T47D (cell line): ENCODE results near the gene LCE2C.
"Not testable (repeated sequence)": the region's sequence is repeated elsewhere in the genome, so short reads cannot be mapped to it uniquely, and the experiment has no call there.

Experiments
- DNase-seq, 2 experiments: peaks; one replicate each; pipeline versions ENCODE4 v3.0.0 to v3.0.0-alpha.2; 2011 to 2012; ENCODE audit warnings: low read depth in 1 of 2, low spot score in 1 of 2
- JUND ChIP-seq: IDR thresholded peaks from 2 replicates; pipeline ENCODE4 v1.6.1; 2012; ENCODE audit warnings: low read depth
- in situ Hi-C: cut with HindIII; loops from 2 replicates; pipeline ENCODE4 v1.10.0; 2016; ENCODE audit warnings: low sequenced_read_pairs, low pct_unique_long_range_greater_than_20kb

LCE2C gene

DNA sequence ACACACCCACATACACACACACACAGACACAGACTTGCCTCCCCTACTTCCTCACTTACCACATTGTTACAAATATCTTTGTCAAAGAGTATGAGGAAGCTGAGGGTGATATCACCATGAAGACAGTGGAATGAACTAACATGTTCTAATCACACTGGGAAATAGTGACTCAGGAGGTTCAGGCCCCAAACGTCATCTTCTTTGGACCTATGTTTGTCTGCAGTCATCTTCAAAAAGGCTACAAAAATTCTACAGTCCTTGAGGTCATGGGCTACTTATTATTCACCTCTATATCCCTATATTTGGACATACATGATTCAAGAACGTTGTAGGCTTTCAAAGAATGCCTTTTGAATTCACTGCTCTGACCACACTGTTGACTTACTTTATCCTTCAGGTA lies 2.1 kb upstream of the LCE2C start:
- in situ Hi-C loops, result no loop called here
- no peak for TF ChIP-seq JUND
- DNase-seq, result peak in 1 of 2 experiments; percentile 16

DNA sequence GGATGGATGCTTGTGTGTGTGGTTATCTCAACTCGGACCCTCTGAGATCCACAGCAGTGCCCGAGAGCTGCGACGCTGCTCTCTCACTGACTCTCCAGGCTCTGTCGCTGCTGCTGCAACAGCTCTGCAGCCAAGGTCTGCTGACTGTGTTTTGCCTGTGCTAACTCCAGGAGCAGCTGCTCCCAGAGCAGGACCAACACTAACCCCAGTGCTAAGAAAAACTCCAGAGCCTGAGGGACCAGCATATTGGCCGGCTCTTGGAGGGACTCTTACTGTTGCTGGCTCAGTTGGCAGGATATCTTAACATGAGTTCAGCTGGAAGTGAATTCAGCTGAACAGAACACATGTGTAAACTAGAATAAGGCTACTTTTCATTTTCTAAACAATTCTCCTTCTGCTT lies 4.4 kb downstream of the LCE2C start:
- no peak for TF ChIP-seq JUND
- DNase-seq, result no peak
- in situ Hi-C loops, result no loop called here

GRCh38 chr1:152681616-152682015 lies 6.5 kb downstream of the LCE2C start:
- no peak for DNase-seq
- in situ Hi-C loops, result no loop called here
- no peak for TF ChIP-seq JUND

DNA sequence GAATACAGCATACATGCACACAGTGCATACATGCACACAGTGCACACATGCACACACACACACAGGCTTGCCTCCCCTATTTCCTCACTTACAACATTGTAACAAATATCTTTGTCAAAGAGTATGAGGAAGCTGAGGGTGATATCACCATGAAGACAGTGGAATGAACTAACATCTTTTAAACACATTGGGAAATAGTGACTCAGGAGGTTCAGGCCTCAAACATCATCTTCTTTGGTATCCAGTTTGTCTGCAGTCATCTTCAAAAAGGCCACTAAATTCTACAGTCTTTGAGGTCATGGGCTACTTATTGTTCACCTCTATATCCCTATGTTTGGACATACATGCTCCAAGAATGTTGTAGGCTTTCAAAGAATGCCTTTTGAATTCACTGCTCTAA lies 8.8 kb downstream of the LCE2C start:
- TF ChIP-seq JUND, result no peak
- in situ Hi-C loops, result no loop called here

DNA sequence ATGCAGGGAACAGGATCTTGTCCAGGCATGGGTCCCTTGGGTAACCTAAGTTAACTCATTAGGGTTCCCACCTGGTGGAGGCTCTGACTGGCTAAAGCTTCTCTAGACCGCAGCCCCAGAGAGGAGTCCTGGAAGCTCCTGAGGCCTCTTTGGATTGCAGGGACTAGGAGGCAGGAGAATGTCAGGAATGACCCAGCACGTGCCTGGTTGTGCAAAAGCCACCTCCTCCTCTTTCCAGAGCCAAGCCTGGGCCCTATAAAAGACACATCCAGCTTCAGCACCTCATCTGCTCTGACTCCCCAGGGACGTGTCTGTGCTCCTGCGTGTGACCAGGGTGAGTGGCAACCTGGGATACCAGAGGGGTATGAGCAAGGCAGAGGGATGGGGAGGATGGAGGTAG lies 10.7 kb downstream of the LCE2C start, which contains the start of gene LCE2B:
Gene LCE2B, plus strand, starts transcription at position 301 of the 400 bp plus-strand sequence. CDS start 721 bp downstream, outside the sequence.
- in situ Hi-C loops, DNase-seq: not testable (repeated sequence)

More for the DNA sequence above, 8.8 kb downstream of the LCE2C start:
- no peak for DNase-seq

DNA sequence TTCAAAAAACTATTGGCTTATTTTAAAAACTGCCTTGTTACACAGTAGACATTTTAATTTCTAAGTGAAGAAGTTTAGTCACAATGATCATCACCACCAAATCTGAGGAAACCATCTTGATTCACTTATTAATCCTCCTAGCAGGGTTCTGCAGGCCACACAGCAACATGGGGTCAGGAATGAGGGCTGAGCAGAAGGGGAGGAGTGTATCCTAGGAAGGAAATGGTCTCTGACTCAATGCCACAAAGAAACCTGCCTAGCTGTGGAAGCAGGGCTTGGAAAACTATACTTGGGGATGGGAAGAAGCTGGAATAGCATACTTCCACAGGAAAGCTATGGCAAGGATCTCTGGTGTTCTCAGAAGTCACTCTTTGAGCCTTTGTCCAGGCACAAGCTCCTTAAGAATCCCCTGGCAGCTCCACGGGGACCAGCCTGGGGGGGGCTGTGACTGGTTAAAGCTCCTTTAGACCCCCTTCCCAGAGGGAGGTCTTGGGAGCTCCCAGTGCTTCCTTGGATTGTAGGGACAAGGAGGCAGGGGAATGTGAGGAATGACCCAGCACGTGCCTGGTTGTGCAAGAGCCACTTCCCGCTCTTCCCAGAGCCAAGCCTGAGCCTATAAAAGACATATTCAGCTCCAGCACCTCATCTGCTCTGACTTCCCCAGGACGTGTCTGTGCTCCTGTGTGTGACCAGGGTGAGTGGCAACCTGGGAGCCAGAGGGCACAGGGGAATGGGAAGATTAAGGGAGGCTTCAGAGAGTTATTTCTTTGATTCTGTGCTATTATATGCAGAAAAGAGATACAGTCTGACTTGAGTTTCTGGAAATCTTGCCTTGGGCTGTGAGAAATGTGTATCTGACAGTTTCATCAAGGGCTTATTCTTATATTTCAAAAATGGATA lies 22.9 kb downstream of the LCE2C start, which contains the start of gene LCE2A:
Gene LCE2A, plus strand, starts transcription at position 645 of the 900 bp plus-strand sequence. CDS start 557 bp downstream, outside the sequence.
- peak in 1 of 2 experiments; percentile 20 for DNase-seq
- TF ChIP-seq JUND, result no peak
- in situ Hi-C loops, result no loop called here

- no peak for TF ChIP-seq JUND
- in situ Hi-C loops, result no loop called here
- no peak for DNase-seq
These were observed 24.7 kb downstream of the LCE2C start for GRCh38 chr1:152699746-152700145.

GRCh38 chr1:152707860-152708259 lies 32.8 kb downstream of the LCE2C start, which contains the start of gene LCE4A:
Gene LCE4A, plus strand, starts transcription at chr1:152708160. Its CDS starts 916 bp downstream, at chr1:152709076.
- no peak for TF ChIP-seq JUND
- DNase-seq, result no peak
- in situ Hi-C loops, result no loop called here

GRCh38 chr1:152718238-152718637 lies 43.2 kb downstream of the LCE2C start:
- no peak for DNase-seq
- in situ Hi-C loops, result no loop called here
- TF ChIP-seq JUND, result no peak

DNA sequence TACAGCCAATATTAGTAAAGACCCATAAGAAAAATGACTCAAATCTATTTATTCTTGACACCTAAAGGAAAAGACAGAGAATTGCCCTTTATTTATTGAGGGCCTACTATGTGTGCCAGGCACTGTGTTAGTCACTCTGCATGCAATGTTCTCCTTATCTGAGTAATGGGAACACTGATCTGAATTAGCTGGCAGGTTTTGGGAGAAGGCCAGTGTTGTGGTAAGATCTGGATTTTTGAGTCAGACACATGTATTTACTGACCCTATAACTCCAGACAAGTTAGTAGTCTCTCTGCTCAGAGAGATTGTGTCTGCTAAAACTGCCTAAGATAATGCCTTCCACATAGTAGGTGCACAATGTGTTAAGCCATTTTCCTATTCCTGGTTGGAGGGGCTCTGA lies 50.2 kb downstream of the LCE2C start:
- in situ Hi-C loops, result no loop called here
- no peak for DNase-seq
- TF ChIP-seq JUND, result no peak
